Stimulated activated CD8-positive, alpha-beta memory T cell treated with anti-CD3 and anti-CD28 coated beads, Interleukin-12 subunit alpha, Interleukin-12 subunit beta, amount 100 ng/mL, for 24 hours (primary cell): ENCODE data around the gene CDS2.

ENCODE experiments used
- DNase-seq: peaks from one replicate; pipeline ENCODE4 v3.0.0-alpha.2; 2020; ENCODE audit errors: extremely low read depth

Gene CDS2

GRCh38 chr20:5119143-5119434, 7.7 kb upstream of the CDS2 start:
- no peak for DNase-seq

GRCh38 chr20:5119435-5120184, 7.2 kb upstream of the CDS2 start, which contains the start of gene PCNA:
TSS of gene PCNA (minus strand) at chr20:5119958. CDS start at chr20:5119798, 160 bp downstream.
- peak; percentile 94 for DNase-seq

- no peak for DNase-seq
Measured at GRCh38 chr20:5120185-5120476, 6.7 kb upstream of the CDS2 start.

- no peak for DNase-seq
Measured at GRCh38 chr20:5122873-5123260, 3.9 kb upstream of the CDS2 start.

- no peak for DNase-seq
Measured at GRCh38 chr20:5127204-5127858, 523 bp downstream of the CDS2 start.

GRCh38 chr20:5127859-5128424, 1.1 kb downstream of the CDS2 start:
- no peak for DNase-seq

GRCh38 chr20:5128886-5129285, 2.1 kb downstream of the CDS2 start:
- no peak for DNase-seq

GRCh38 chr20:5131502-5131901, 4.7 kb downstream of the CDS2 start:
- DNase-seq: no peak

- DNase-seq: no peak
Measured at GRCh38 chr20:5133998-5134397, 7.2 kb downstream of the CDS2 start.

GRCh38 chr20:5135363-5136012, 8.7 kb downstream of the CDS2 start:
- no peak for DNase-seq

- DNase-seq: no peak
Measured at GRCh38 chr20:5136096-5136495, 9.3 kb downstream of the CDS2 start.

GRCh38 chr20:5140195-5140594, 13.4 kb downstream of the CDS2 start:
- DNase-seq: no peak

- DNase-seq: no peak
Measured at GRCh38 chr20:5141615-5142014, 14.8 kb downstream of the CDS2 start.

- no peak for DNase-seq
Measured at GRCh38 chr20:5143851-5144250, 17.0 kb downstream of the CDS2 start.

- DNase-seq: no peak
Measured at GRCh38 chr20:5145365-5146098, 18.7 kb downstream of the CDS2 start.

- no peak for DNase-seq
Measured at GRCh38 chr20:5146099-5146668, 19.4 kb downstream of the CDS2 start.

GRCh38 chr20:5146871-5147592, 20.2 kb downstream of the CDS2 start:
- no peak for DNase-seq

- DNase-seq: no peak
Measured at GRCh38 chr20:5148581-5148980, 21.8 kb downstream of the CDS2 start.

GRCh38 chr20:5149892-5150225, 23.1 kb downstream of the CDS2 start:
- no peak for DNase-seq

- DNase-seq: no peak
Measured at GRCh38 chr20:5150226-5151076, 23.6 kb downstream of the CDS2 start.

- DNase-seq: no peak
Measured at GRCh38 chr20:5153152-5153467, 26.3 kb downstream of the CDS2 start.
